ENCODE data around the gene HDAC11.

Gene HDAC11

DNA sequence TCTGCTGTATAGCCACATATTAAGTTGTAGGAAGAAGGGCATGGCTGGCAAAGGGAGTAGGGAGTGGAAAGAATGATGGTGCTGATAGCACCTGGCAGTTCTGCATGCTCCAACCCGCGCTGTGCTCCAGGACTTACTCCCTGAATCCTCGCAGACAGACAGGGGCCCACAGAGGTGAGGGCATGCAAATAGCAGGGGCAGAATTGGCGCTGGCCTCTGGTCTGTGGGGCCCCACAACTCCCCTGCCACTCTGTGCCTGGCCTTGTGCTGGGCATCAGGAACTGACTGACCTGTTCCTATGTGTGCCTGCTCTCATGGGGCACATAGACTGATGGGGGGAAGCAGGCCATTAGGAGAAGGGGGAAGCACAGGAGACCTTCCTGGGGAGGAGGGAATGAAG lies 20.9 kb downstream of the HDAC11 start:
- TF ChIP-seq, protein P1, sequence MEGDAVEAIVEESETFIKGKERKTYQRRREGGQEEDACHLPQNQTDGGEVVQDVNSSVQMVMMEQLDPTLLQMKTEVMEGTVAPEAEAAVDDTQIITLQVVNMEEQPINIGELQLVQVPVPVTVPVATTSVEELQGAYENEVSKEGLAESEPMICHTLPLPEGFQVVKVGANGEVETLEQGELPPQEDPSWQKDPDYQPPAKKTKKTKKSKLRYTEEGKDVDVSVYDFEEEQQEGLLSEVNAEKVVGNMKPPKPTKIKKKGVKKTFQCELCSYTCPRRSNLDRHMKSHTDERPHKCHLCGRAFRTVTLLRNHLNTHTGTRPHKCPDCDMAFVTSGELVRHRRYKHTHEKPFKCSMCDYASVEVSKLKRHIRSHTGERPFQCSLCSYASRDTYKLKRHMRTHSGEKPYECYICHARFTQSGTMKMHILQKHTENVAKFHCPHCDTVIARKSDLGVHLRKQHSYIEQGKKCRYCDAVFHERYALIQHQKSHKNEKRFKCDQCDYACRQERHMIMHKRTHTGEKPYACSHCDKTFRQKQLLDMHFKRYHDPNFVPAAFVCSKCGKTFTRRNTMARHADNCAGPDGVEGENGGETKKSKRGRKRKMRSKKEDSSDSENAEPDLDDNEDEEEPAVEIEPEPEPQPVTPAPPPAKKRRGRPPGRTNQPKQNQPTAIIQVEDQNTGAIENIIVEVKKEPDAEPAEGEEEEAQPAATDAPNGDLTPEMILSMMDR (conservative IDR thresholded peaks at IDR 0.05; ENCODE audit: low read depth, low read length) = no peak
- DNase-seq (ENCODE audit: low read depth) = no peak
- H3K4me3 ChIP-seq (ENCODE audit: low read length) = no peak overlapping the region

DNA sequence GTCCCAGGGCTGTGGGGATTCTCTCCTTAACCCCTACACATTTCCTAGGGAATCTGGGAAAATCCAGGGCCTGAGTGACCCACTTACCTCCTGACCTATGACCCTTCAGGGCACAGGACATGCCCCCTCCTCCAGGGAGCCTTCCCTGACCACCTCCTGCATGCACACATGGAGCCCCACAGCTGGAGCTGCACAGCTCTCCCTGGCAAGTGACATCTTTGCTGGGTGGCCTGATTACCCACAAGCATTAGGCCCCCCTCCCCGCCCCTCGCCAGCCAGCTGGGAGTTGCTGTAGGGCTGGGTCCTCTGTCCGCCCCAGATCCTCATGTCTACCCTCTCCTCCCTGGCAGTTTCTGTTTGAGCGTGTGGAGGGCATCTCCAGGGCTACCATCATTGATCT lies 21.4 kb downstream of the HDAC11 start:
- H3K4me3 ChIP-seq (ENCODE audit: low read length) = no peak overlapping the region
- DNase-seq (ENCODE audit: low read depth) = no peak
- TF ChIP-seq, protein P1 (conservative IDR thresholded peaks at IDR 0.05; ENCODE audit: low read depth, low read length) = no peak

DNA sequence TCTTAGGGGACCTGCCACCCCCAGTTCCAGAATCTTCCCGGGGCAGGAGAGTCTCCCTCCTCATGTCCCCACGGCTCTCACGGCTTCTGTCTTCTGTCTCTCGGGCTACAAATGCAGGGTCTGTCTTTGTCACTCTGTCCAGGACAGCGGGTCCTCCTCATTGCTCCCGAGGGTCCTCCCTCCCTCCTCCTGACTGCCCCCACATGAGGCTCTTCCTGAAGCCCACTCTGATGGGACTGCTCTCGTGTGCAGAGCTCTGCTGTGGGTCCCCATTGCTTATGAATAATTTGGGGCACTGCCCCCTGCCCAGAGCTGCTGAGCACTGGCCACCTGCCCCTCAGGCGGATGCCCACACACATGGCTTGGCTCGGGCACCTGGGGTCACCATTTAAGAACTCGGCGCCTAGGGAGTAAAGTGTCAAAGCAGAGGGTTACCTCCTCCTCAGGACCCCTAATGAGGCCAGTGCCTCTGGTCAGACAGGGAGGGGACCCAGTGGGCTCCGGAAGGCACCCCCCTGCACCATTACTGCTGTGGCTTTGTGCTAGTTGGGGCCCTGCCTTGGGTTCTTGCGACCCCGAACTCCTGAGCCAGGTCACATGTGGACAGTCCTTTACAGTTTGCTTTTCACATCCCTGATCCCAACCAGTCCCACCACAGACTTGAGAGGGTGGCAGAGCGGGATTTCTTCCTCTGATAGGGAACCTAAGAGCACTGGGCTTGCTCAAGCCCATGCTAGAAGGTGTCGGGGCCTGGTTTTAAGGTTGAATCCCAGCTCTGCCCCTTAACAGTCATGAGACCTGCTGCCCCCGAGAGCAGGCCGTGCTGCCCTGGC lies 22.1 kb downstream of the HDAC11 start:
- no peak for DNase-seq (ENCODE audit: low read depth)
- TF ChIP-seq, protein P1 (conservative IDR thresholded peaks at IDR 0.05; ENCODE audit: low read depth, low read length) = no peak

DNA sequence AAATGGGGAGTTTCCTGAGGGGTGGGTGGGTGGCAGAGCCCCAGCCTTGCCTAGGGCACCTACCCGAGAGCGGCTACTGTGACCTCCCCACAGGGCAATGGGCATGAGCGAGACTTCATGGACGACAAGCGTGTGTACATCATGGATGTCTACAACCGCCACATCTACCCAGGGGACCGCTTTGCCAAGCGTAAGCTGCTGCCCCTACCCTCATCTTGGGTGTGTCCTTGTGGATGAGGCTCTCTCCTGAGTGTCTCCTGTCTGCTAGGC lies 22.6 kb downstream of the HDAC11 start:
- H3K4me3 ChIP-seq (ENCODE audit: low read length) = no peak overlapping the region
- TF ChIP-seq, protein P1 (conservative IDR thresholded peaks at IDR 0.05; ENCODE audit: low read depth, low read length) = no peak
- no peak for DNase-seq (ENCODE audit: low read depth)

More for the DNA sequence above, 22.1 kb downstream of the HDAC11 start:
- H3K4me3 ChIP-seq (ENCODE audit: low read length) = no peak overlapping the region

DNA sequence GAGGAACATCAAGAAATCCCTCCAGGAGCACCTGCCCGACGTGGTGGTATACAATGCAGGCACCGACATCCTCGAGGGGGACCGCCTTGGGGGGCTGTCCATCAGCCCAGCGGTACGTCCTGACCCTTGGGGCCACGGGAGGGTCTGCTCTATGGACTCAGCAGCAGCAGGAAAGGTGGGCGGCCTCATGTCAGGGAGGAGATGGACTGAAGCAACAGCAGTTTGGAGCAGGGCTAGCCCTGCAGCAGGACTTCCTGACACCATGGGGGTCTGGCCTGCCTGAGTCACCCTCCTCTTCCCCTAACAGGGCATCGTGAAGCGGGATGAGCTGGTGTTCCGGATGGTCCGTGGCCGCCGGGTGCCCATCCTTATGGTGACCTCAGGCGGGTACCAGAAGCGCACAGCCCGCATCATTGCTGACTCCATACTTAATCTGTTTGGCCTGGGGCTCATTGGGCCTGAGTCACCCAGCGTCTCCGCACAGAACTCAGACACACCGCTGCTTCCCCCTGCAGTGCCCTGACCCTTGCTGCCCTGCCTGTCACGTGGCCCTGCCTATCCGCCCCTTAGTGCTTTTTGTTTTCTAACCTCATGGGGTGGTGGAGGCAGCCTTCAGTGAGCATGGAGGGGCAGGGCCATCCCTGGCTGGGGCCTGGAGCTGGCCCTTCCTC lies 24.2 kb downstream of the HDAC11 start:
- H3K4me3 ChIP-seq (ENCODE audit: low read length) = no peak overlapping the region
- TF ChIP-seq, protein P1 (conservative IDR thresholded peaks at IDR 0.05; ENCODE audit: low read depth, low read length) = no peak
- DNase-seq (ENCODE audit: low read depth) = no peak

DNA sequence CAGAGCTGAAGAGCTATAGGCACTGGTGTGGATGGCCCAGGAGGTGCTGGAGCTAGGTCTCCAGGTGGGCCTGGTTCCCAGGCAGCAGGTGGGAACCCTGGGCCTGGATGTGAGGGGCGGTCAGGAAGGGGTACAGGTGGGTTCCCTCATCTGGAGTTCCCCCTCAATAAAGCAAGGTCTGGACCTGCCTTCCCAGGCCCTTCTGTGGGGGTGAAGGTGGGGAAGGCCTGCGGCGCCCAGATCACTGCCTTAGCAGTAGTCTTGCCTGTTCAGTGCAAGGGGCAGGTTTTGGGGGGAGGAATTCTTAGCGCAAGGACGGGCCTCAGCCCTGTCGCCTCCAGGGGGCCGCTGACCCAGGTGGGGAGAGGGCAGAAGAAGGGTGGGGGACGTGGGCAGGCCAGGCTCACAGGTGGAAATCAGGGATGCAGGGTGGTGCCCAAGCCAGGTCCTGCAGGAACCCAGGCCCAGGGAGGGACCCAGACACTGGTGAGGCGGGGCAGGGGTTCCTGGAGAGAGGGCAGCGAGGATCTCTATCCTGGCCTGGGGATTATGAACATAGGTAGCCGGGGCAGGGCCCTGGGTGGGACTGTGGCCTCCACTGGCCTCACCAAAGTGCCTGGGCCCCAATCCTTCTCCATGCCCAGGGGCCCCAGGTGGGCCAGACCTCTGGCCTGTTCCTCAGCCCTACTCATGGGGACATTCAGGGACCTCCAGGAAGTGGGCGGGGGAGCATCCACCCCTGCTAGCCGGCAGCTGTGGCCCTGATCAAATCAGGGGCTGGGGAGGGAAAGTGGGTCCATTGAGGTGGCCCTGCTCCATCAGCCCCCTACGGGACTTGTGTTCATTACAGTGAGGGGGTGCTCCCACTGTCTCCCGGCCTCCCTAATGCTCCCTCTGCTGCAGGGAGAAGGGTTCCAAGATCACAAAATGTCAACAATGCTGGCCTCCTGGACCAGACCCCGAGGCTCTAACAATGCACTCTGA lies 25.3 kb downstream of the HDAC11 start:
- DNase-seq (ENCODE audit: low read depth) = no peak
- H3K4me3 ChIP-seq (ENCODE audit: low read length) = no peak overlapping the region
- TF ChIP-seq, protein P1 (conservative IDR thresholded peaks at IDR 0.05; ENCODE audit: low read depth, low read length) = no peak

Measured in retinal pigment epithelial cell (primary cell).